GM12891 (cell line): Measurements from ENCODE around the gene DECR2.

Experiments
- POLR2A ChIP-seq: IDR thresholded peaks from 2 replicates; pipeline ENCODE4 v1.6.1; 2011; ENCODE audit warnings: low read depth, low read length, control low read depth
- POLR2AphosphoS5 ChIP-seq: IDR thresholded peaks from 2 replicates; pipeline ENCODE4 v1.6.1; 2011; ENCODE audit warnings: low read depth, low read length, control low read depth
- POU2F2 ChIP-seq: IDR thresholded peaks from 2 replicates; pipeline ENCODE4 v1.6.1; 2011; ENCODE audit warnings: low read depth, mild to moderate bottlenecking, control low read depth, low read length, moderate library complexity
- TAF1 ChIP-seq: IDR thresholded peaks from 2 replicates; pipeline ENCODE4 v1.6.1; 2011; ENCODE audit warnings: low read depth, low read length, control low read depth

- TF ChIP-seq POU2F2 (no peak), TAF1 (no peak), POLR2A (no peak), POLR2AphosphoS5 (no peak)
These were observed 3.3 kb downstream of the DECR2 start for GRCh38 chr16:404971-405486.
